ENCODE measurements around the gene KLF8. TPM values are rescaled to one million over a fixed set of nuclear protein-coding genes. Genes with fewer than 3 reads are reported as not detected.

KLF8 gene
- total RNA-seq, 1 experiment from 2014 or later: 93.2 TPM

GRCh38 chrX:56319165-56319564 is 87.0 kb downstream of the KLF8 start:
- TF ChIP-seq CTCF (conservative IDR thresholded peaks at IDR 0.05): no peak
- no peak for TF ChIP-seq EZH2 (IDR thresholded peaks at IDR 0.05; ENCODE audit: low read depth)
- Histone ChIP-seq H3K27ac (no peak overlapping the region), H3K79me2 (ENCODE audit: low read depth) (no peaks in the 10 kb centered on the region), H3K4me3 (no peak overlapping the region), H3K36me3 (ENCODE audit: low read depth) (no peaks in the 10 kb centered on the region), H3K9me2 (ENCODE audit: insufficient read depth) (no peaks in the 10 kb centered on the region), H3K27me3 (ENCODE audit: insufficient read depth, low read depth) (no peaks in the 10 kb centered on the region), H3K4me1 (replicated peaks; ENCODE audit: insufficient read depth) (no peaks in the 10 kb centered on the region), H3K4me2 (no peak overlapping the region), H4K20me1 (ENCODE audit: insufficient read depth) (no peaks in the 10 kb centered on the region), H2AFZ (no peak overlapping the region), H3K9me3 (ENCODE audit: insufficient read depth, low read depth) (no peaks in the 10 kb centered on the region), H3F3A (ENCODE audit: insufficient read depth, low read depth) (no peaks in the 10 kb centered on the region)
- BruUV-seq (replicated peaks): no TSS peak
- POLR2A ChIA-PET (ENCODE audit: unreplicated experiment): no interaction called here
- no peak for DNase-seq
- CTCF ChIA-PET: no interaction called here
- intact Hi-C loops (cut with micrococcal nuclease; ENCODE audit: unreplicated experiment): loop anchor here (10.0 kb wide), 1 partner anchor 46 kb away; no protein-coding TSS in a partner anchor

Measured in PC-9 (cell line).